Activated naive CD8-positive, alpha-beta T cell treated with anti-CD3 and anti-CD28 coated beads, Interleukin-2, amount 10 ng/mL, durations not matched to agents 7 days and 5 days (primary cell): ENCODE measurements around the gene CALD1. TPM values are rescaled to one million over a fixed set of nuclear protein-coding genes. Genes with fewer than 3 reads are reported as not detected.

Experiments used
- ATAC-seq: fragments of 150-1000 bp; cut with Tn5 transposase; one replicate; pipeline ENCODE4 v1.10.0; 2021; ENCODE audit warnings: low read depth, moderate library complexity
- POLR2A ChIA-PET: fragments of 350-600 bp; sonication (Branson Sonifier 250); formaldehyde crosslinking; loops from one replicate; lab custom pipeline; 2021; ENCODE audit warnings: antibody characterized with exemption; lab: Charles Lee
- DNase-seq: peaks from one replicate; pipeline ENCODE4 v3.0.0; 2021
- H3K27ac Mint-ChIP-seq: one replicate; pipeline ENCODE4 v1.8.0; 2022; ENCODE audit warnings: mild to moderate bottlenecking, mixed read lengths
- H3K27me3 Mint-ChIP-seq: one replicate; pipeline ENCODE4 v1.8.0; 2022; ENCODE audit warnings: mild to moderate bottlenecking, moderate library complexity, mixed read lengths
- H3K36me3 Mint-ChIP-seq: one replicate; pipeline ENCODE4 v1.8.0; 2021; ENCODE audit warnings: mild to moderate bottlenecking, mixed read lengths
- H3K4me1 Mint-ChIP-seq: one replicate; pipeline ENCODE4 v1.8.0; 2021; ENCODE audit warnings: mixed read lengths
- H3K4me3 Mint-ChIP-seq: one replicate; pipeline ENCODE4 v1.8.0; 2022; ENCODE audit warnings: mild to moderate bottlenecking, moderate library complexity, mixed read lengths
- H3K9me3 Mint-ChIP-seq: one replicate; pipeline ENCODE4 v1.8.0; 2021; ENCODE audit warnings: mixed read lengths
- total RNA-seq, 2 experiments: library from RNA; stranded (reverse); gene quantifications; one replicate each; pipeline ENCODE4 v1.2.3, GENCODE V29; 2021

Gene CALD1, protein sequence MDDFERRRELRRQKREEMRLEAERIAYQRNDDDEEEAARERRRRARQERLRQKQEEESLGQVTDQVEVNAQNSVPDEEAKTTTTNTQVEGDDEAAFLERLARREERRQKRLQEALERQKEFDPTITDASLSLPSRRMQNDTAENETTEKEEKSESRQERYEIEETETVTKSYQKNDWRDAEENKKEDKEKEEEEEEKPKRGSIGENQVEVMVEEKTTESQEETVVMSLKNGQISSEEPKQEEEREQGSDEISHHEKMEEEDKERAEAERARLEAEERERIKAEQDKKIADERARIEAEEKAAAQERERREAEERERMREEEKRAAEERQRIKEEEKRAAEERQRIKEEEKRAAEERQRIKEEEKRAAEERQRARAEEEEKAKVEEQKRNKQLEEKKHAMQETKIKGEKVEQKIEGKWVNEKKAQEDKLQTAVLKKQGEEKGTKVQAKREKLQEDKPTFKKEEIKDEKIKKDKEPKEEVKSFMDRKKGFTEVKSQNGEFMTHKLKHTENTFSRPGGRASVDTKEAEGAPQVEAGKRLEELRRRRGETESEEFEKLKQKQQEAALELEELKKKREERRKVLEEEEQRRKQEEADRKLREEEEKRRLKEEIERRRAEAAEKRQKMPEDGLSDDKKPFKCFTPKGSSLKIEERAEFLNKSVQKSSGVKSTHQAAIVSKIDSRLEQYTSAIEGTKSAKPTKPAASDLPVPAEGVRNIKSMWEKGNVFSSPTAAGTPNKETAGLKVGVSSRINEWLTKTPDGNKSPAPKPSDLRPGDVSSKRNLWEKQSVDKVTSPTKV
- not detected for total RNA-seq

- ATAC-seq (no peak), DNase-seq (no peak)
- Mint-ChIP-seq H3K36me3 (no peaks in the 10 kb centered on the region), H3K4me1 (peaks cover 5% of the 10 kb centered on the region), H3K27ac (no peak within 1 kb of the TSS), H3K27me3 (no peaks in the 10 kb centered on the region), H3K4me3 (no peak within 1 kb of the TSS), H3K9me3 (no peaks in the 10 kb centered on the region)
- POLR2A ChIA-PET = no interaction called here
Observed at GRCh38 chr7:134778941-134779740, at the start of gene CALD1. Gene CALD1, plus strand, starts transcription at chr7:134779634. Its CDS starts 88,100 bp downstream, at chr7:134867734.

- peaks cover 1% of the 10 kb centered on the region for H3K9me3 Mint-ChIP-seq
- no peaks in the 10 kb centered on the region for H3K4me1 Mint-ChIP-seq
- no peak for ATAC-seq
- peaks cover 3% of the 10 kb centered on the region for H3K27me3 Mint-ChIP-seq
- H3K27ac Mint-ChIP-seq = no peak overlapping the region
- DNase-seq = no peak
- H3K4me3 Mint-ChIP-seq = no peak overlapping the region
- no peaks in the 10 kb centered on the region for H3K36me3 Mint-ChIP-seq
- POLR2A ChIA-PET = no interaction called here
Observed at GRCh38 chr7:134729895-134730294, 49.5 kb upstream of the CALD1 start.

DNA sequence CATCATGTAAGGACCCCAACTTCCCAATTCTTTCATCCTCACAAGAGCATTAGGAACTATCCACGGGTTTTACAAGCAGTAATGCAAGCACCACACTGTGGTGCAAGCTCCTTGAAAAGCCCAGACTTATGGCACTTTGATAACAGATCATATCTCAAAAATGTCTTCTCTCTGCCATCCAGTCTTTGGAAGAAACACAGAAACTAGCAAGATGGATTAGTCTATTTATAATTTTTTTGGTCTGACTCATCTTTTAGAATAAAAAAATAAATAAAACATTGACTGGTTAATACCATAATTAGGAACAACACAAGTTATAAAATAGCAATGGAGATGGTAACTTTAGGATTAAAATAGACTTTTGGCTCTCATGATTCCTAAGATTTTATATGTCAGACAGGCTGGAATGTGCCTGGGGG is 49.0 kb upstream of the CALD1 start:
- H3K27ac Mint-ChIP-seq = no peak overlapping the region
- POLR2A ChIA-PET = no interaction called here
- H3K27me3 Mint-ChIP-seq = peaks cover 3% of the 10 kb centered on the region
- H3K36me3 Mint-ChIP-seq = no peaks in the 10 kb centered on the region
- no peak overlapping the region for H3K4me3 Mint-ChIP-seq
- ATAC-seq (no peak), DNase-seq (no peak)
- H3K9me3 Mint-ChIP-seq = peaks cover 1% of the 10 kb centered on the region
- no peaks in the 10 kb centered on the region for H3K4me1 Mint-ChIP-seq

DNA sequence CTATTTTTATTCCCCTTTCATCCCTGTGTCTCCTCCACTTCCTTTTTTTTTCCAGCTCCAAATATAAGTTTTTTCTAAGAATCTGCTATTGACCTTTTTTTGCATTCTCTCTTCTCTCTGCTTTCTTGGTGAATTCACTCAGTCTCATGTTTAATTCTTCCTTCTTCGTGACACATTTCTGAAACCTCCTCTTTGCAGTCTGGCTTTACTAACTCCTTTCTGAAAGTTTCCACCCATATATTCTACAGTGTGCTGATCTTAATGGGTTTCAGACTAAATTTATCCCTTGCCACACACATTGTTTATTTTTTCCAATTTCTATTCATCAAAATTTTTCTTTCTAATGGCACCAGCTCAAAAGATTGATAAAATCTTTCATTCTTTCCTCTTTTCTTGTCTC is 47.8 kb upstream of the CALD1 start:
- DNase-seq (no peak), ATAC-seq (no peak)
- Mint-ChIP-seq H3K4me3 (no peak overlapping the region), H3K27me3 (peaks cover 3% of the 10 kb centered on the region), H3K4me1 (no peaks in the 10 kb centered on the region), H3K9me3 (no peaks in the 10 kb centered on the region), H3K36me3 (no peaks in the 10 kb centered on the region), H3K27ac (no peak overlapping the region)
- POLR2A ChIA-PET = no interaction called here

DNA sequence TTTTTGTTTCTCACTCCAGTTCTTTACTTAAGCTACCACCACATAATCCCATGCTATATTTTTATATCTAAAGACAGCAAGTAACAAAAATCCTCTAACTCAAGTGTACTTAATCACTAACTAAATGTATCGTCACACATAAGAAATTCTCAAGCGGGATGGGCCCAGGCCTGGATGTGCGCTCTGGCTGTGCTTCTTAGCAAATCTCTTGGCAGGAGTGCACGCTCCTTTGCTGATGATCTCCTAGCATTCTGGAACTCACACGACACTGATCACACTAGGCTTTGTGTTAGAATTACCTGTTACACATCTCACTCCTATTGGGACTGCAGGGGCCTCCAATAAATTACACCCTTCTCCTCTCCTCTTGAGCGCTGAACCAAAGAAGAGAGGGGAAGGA is 46.7 kb upstream of the CALD1 start:
- peaks cover 3% of the 10 kb centered on the region for H3K27me3 Mint-ChIP-seq
- H3K36me3 Mint-ChIP-seq = no peaks in the 10 kb centered on the region
- POLR2A ChIA-PET = no interaction called here
- DNase-seq (no peak), ATAC-seq (no peak)
- H3K9me3 Mint-ChIP-seq = no peaks in the 10 kb centered on the region
- H3K27ac Mint-ChIP-seq = no peak overlapping the region
- H3K4me3 Mint-ChIP-seq = no peak overlapping the region
- no peaks in the 10 kb centered on the region for H3K4me1 Mint-ChIP-seq

- no peaks in the 10 kb centered on the region for H3K4me1 Mint-ChIP-seq
- ATAC-seq (no peak), DNase-seq (no peak)
- POLR2A ChIA-PET = no interaction called here
- H3K9me3 Mint-ChIP-seq = no peaks in the 10 kb centered on the region
- no peak overlapping the region for H3K4me3 Mint-ChIP-seq
- H3K36me3 Mint-ChIP-seq = no peaks in the 10 kb centered on the region
- H3K27me3 Mint-ChIP-seq = no peaks in the 10 kb centered on the region
- H3K27ac Mint-ChIP-seq = no peak overlapping the region
Observed at GRCh38 chr7:134736381-134736780, 43.1 kb upstream of the CALD1 start.

- H3K4me1 Mint-ChIP-seq = no peaks in the 10 kb centered on the region
- DNase-seq (no peak), ATAC-seq (no peak)
- H3K4me3 Mint-ChIP-seq = no peak overlapping the region
- POLR2A ChIA-PET = no interaction called here
- H3K9me3 Mint-ChIP-seq = no peaks in the 10 kb centered on the region
- H3K27ac Mint-ChIP-seq = no peak overlapping the region
- H3K36me3 Mint-ChIP-seq = no peaks in the 10 kb centered on the region
- no peaks in the 10 kb centered on the region for H3K27me3 Mint-ChIP-seq
Observed at GRCh38 chr7:134737566-134738345, 41.7 kb upstream of the CALD1 start.

GRCh38 chr7:134739362-134739761 is 40.1 kb upstream of the CALD1 start:
- H3K4me1 Mint-ChIP-seq = no peaks in the 10 kb centered on the region
- no peaks in the 10 kb centered on the region for H3K9me3 Mint-ChIP-seq
- POLR2A ChIA-PET = no interaction called here
- DNase-seq (no peak), ATAC-seq (no peak)
- H3K27me3 Mint-ChIP-seq = no peaks in the 10 kb centered on the region
- H3K4me3 Mint-ChIP-seq = no peak overlapping the region
- H3K36me3 Mint-ChIP-seq = no peaks in the 10 kb centered on the region
- H3K27ac Mint-ChIP-seq = no peak overlapping the region

- H3K27me3 Mint-ChIP-seq = no peaks in the 10 kb centered on the region
- no peak for ATAC-seq
- POLR2A ChIA-PET = no interaction called here
- no peaks in the 10 kb centered on the region for H3K36me3 Mint-ChIP-seq
- H3K4me1 Mint-ChIP-seq = no peaks in the 10 kb centered on the region
- no peak overlapping the region for H3K27ac Mint-ChIP-seq
- H3K9me3 Mint-ChIP-seq = no peaks in the 10 kb centered on the region
- H3K4me3 Mint-ChIP-seq = no peak overlapping the region
- no peak for DNase-seq
Observed at GRCh38 chr7:134740376-134740775, 39.1 kb upstream of the CALD1 start.

- POLR2A ChIA-PET = no interaction called here
- no peak for ATAC-seq
- H3K9me3 Mint-ChIP-seq = no peaks in the 10 kb centered on the region
- H3K36me3 Mint-ChIP-seq = no peaks in the 10 kb centered on the region
- H3K4me1 Mint-ChIP-seq = no peaks in the 10 kb centered on the region
- no peak for DNase-seq
- H3K27me3 Mint-ChIP-seq = no peaks in the 10 kb centered on the region
- no peak overlapping the region for H3K27ac Mint-ChIP-seq
- no peak overlapping the region for H3K4me3 Mint-ChIP-seq
Observed at GRCh38 chr7:134741907-134742635, 37.4 kb upstream of the CALD1 start.

DNA sequence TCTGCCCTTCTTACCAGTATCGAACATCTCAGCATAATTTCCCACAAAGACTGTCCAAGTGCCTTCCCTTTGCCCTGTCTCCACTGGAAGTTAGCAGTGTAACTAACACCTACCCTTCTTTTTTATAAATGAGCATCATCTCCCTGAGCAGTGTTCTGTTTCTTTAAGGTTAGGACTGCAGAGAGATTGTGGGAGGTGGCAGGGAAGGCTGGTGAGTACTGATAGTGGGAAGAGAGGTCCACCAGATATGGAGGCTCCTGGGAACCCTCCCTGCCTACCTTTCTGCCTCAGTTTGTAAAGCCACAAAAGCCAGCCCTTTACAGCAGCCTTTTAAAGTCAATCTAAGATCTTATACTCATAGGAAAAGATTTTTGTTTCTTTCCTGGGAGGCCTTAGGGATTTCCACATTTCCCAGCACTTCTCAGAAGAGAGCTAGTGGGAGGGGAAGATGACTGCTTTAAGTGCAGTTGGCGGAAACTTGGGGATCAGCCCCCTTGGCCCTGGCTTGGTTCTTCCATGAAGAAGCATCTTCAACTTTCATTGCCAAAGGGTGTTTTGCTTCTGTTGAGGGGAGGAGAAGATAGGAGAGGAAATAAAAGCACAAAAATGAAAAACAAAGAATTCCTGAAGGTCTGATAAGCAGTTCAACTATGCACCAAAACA is 36.6 kb upstream of the CALD1 start:
- no peak for ATAC-seq
- no peaks in the 10 kb centered on the region for H3K27me3 Mint-ChIP-seq
- POLR2A ChIA-PET = no interaction called here
- H3K36me3 Mint-ChIP-seq = no peaks in the 10 kb centered on the region
- no peak overlapping the region for H3K4me3 Mint-ChIP-seq
- H3K9me3 Mint-ChIP-seq = no peaks in the 10 kb centered on the region
- no peak overlapping the region for H3K27ac Mint-ChIP-seq
- DNase-seq = no peak
- H3K4me1 Mint-ChIP-seq = no peaks in the 10 kb centered on the region

GRCh38 chr7:134744569-134744968 is 34.9 kb upstream of the CALD1 start:
- no peaks in the 10 kb centered on the region for H3K36me3 Mint-ChIP-seq
- H3K27me3 Mint-ChIP-seq = no peaks in the 10 kb centered on the region
- POLR2A ChIA-PET = no interaction called here
- ATAC-seq (no peak), DNase-seq (no peak)
- H3K4me1 Mint-ChIP-seq = no peaks in the 10 kb centered on the region
- H3K4me3 Mint-ChIP-seq = no peak overlapping the region
- H3K9me3 Mint-ChIP-seq = no peaks in the 10 kb centered on the region
- H3K27ac Mint-ChIP-seq = no peak overlapping the region
